Ishikawa (cell line): ENCODE measurements around the gene FIGNL2.

Source experiments
- CREB1 ChIP-seq: IDR thresholded peaks from 2 replicates; pipeline ENCODE4 v1.6.1; 2012; ENCODE audit warnings: low read depth
- EGR1 ChIP-seq: IDR thresholded peaks from 2 replicates; pipeline ENCODE4 v1.6.1; 2012
- EP300 ChIP-seq: IDR thresholded peaks from 2 replicates; pipeline ENCODE4 v1.6.1; 2012; ENCODE audit warnings: borderline replicate concordance
- FOXM1 ChIP-seq: IDR thresholded peaks from 2 replicates; pipeline ENCODE4 v1.6.1; 2012; ENCODE audit warnings: low read depth, borderline replicate concordance
- REST ChIP-seq: IDR thresholded peaks from 2 replicates; pipeline ENCODE4 v1.6.1; 2012; ENCODE audit warnings: low read depth, mild to moderate bottlenecking
- TAF1 ChIP-seq: IDR thresholded peaks from 2 replicates; pipeline ENCODE4 v1.6.1; 2012; ENCODE audit warnings: low read depth, mild to moderate bottlenecking

DNA sequence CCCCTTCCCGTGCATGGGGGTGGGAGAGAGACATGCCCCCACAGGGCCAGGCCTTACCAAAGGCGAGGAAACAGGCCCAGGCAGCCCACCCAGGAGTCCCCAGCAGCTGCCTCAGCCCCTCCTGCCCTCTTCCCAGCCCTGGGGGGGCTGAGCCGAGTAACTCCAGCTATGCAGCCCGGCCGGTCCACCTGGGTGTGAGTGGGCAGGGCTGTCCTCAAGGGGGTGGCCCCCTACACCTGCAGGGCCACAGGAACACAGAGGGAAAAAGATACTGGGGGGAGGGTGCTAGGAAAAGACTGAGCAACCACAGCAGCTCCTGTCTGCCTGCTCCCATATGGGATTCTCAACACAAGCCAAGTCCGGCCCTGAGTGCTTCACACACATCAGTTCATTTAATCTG lies 7.6 kb downstream of the FIGNL2 start:
- TF ChIP-seq REST (no peak), EP300 (no peak), EGR1 (no peak), CREB1 (no peak), FOXM1 (no peak), TAF1 (no peak)
